ENCODE data around the gene SELPLG.
A peak's percentile ranks its signal among the peaks of the same experiment; 100 is the strongest.

Gene SELPLG

DNA sequence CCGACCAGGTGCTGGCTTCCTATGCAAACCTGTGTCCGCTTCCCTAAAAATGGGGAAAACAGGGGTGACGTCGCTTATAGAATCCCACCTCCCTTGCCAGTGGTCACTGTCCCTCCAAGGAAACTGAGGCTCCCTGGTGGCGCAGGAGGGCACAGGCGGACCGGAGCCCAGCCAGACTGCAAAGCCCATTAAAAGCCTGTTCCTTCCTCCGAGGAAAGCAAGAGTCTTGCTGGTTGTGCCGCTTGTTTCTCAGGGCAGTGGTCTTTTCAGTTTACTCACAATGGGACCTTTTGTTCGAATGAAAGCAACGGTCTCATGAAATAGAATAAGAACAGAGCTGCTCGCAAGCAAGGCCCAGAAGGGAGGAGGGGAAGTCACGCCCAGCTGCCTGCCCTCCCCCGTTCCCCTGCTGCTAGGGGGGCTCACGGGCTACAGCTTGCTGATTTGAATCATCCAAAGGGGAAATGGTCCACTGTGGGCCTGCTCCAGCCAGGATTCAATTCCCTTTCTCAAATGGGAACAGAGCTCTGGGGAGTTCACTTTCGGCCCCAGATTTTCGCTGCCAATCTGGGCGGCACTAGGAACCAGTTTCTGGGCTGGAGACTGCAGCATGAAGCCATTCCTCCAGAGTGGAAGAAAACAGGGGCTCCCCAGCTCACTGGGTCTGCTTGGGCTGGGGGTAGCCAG, 4.6 kb upstream of the SELPLG start:
- no peak overlapping the region for H4K91ac ChIP-seq (ENCODE audit: low read length)
- peaks cover 8% of the 10 kb centered on the region for H3K79me1 ChIP-seq (replicated peaks; ENCODE audit: low read length, poor library complexity, severe bottlenecking)
- peak overlapping the region; percentile 43 for H4K8ac ChIP-seq (ENCODE audit: low read length)
- H3K27ac ChIP-seq (ENCODE audit: low read length, poor library complexity, severe bottlenecking): peak overlapping the region; percentile 11
- peak overlapping the region; percentile 5 to 44 for H3K18ac ChIP-seq (ENCODE audit: low read depth in 1 of 2, low read length in 2 of 2)
- H3K4me2 ChIP-seq (ENCODE audit: low read length, poor library complexity, severe bottlenecking): no peak overlapping the region
- no peak overlapping the region for H2BK5ac ChIP-seq (ENCODE audit: low read depth, low read length, poor library complexity, severe bottlenecking)
- peak overlapping the region; percentile 27 for H2AK5ac ChIP-seq (ENCODE audit: low read length, severe bottlenecking)
- DNase-seq: no peak
- H3K9ac ChIP-seq (ENCODE audit: low read length): peak overlapping the region; percentile 64
- 57% methylated on average over 18 of the region's 18 CpGs for whole genome bisulfite sequencing
- no peaks in the 10 kb centered on the region for H3K9me3 ChIP-seq (ENCODE audit: control insufficient read depth, low read length)
- no peak overlapping the region for H3K4me3 ChIP-seq (ENCODE audit: insufficient read depth in 1 of 2, low read depth in 1 of 2, low read length in 2 of 2)
- peaks cover 3 to 25% of the 10 kb centered on the region in 2 experiments for H3K36me3 ChIP-seq (ENCODE audit: control insufficient read depth in 1 of 2, insufficient read depth in 2 of 2, low read depth in 1 of 2, low read length in 2 of 2)
- H2BK12ac ChIP-seq (ENCODE audit: low read length in 2 of 2): no peak overlapping the region
- no peak overlapping the region for H2BK120ac ChIP-seq (ENCODE audit: low read depth, low read length)
- peak overlapping the region in 1 of 2 experiments; percentile 13 for H3K14ac ChIP-seq (ENCODE audit: low read length in 2 of 2)
- peak overlapping the region in 1 of 2 experiments; percentile 3 for H3K4ac ChIP-seq (ENCODE audit: low read depth in 1 of 2, low read length in 2 of 2)
- H2AFZ ChIP-seq (ENCODE audit: low read depth, low read length): no peak overlapping the region
- H3K4me1 ChIP-seq (ENCODE audit: control insufficient read depth, insufficient read depth, low read depth, low read length): peaks cover 38% of the 10 kb centered on the region
- H2BK15ac ChIP-seq (ENCODE audit: low read depth, poor library complexity, severe bottlenecking): no peak overlapping the region
- H3K27me3 ChIP-seq (ENCODE audit: control insufficient read depth in 1 of 2, insufficient read depth in 1 of 2, low read length in 2 of 2): no peaks in the 10 kb centered on the region
- H3K23ac ChIP-seq (ENCODE audit: low read length in 2 of 2): no peak overlapping the region

DNA sequence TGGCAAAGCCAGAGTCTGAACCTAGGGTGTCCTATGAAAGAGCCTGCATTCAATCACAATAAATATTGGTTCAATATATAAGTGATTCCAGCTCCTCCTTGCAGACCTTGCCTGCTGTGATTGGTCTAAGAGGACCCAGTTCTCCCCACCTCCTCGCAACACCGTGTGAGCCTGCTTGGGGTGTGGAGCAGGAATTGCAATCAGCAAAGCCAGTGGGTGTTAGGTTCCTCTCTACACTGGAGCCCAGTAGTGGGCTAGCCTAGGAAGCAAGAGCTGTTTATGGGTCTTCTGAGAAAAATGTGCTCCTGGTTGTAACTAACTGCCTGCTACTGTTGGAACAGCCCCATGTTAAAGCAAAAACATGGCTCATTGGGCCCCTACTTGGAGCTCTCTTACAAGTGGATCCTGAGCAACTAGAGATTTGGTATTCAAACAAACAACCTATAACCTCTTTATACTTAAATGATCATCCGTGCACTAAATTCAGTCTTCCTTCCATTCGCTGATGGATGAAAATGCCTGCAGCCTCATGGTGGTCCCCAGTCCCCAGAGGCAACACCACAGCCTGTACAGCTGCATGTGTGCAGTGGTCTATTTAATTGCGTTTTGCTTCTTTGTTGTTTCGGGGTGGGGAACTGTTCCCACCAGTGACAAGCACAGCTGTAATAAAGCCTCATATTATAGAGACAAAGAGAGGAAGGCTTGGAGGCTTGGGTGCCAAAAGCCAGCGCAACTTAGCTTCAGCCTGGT, 3.7 kb upstream of the SELPLG start:
- Histone ChIP-seq H3K4me3 (ENCODE audit: insufficient read depth in 1 of 2, low read depth in 1 of 2, low read length in 2 of 2) (no peak overlapping the region), H2BK15ac (ENCODE audit: low read depth, poor library complexity, severe bottlenecking) (no peak overlapping the region), H3K27ac (ENCODE audit: low read length, poor library complexity, severe bottlenecking) (no peak overlapping the region), H2AK5ac (ENCODE audit: low read length, severe bottlenecking) (peak overlapping the region; percentile 68), H3K23ac (ENCODE audit: low read length in 2 of 2) (no peak overlapping the region), H3K9ac (ENCODE audit: low read length) (peak overlapping the region; percentile 64), H2BK12ac (ENCODE audit: low read length in 2 of 2) (no peak overlapping the region), H3K4ac (ENCODE audit: low read depth in 1 of 2, low read length in 2 of 2) (peak overlapping the region in 1 of 2 experiments; percentile 20), H3K79me1 (replicated peaks; ENCODE audit: low read length, poor library complexity, severe bottlenecking) (peaks cover 8% of the 10 kb centered on the region), H4K8ac (ENCODE audit: low read length) (no peak overlapping the region), H3K36me3 (ENCODE audit: control insufficient read depth in 1 of 2, insufficient read depth in 2 of 2, low read depth in 1 of 2, low read length in 2 of 2) (peaks cover 0 to 23% of the 10 kb centered on the region in 2 experiments), H3K4me2 (ENCODE audit: low read length, poor library complexity, severe bottlenecking) (no peak overlapping the region), H4K91ac (ENCODE audit: low read length) (no peak overlapping the region), H3K14ac (ENCODE audit: low read length in 2 of 2) (no peak overlapping the region), H3K4me1 (ENCODE audit: control insufficient read depth, insufficient read depth, low read depth, low read length) (peaks cover 42% of the 10 kb centered on the region), H2AFZ (ENCODE audit: low read depth, low read length) (no peak overlapping the region), H3K18ac (ENCODE audit: low read depth in 1 of 2, low read length in 2 of 2) (no peak overlapping the region), H3K27me3 (ENCODE audit: control insufficient read depth in 1 of 2, insufficient read depth in 1 of 2, low read length in 2 of 2) (no peaks in the 10 kb centered on the region), H3K9me3 (ENCODE audit: control insufficient read depth, low read length) (no peaks in the 10 kb centered on the region), H2BK5ac (ENCODE audit: low read depth, low read length, poor library complexity, severe bottlenecking) (no peak overlapping the region), H2BK120ac (ENCODE audit: low read depth, low read length) (no peak overlapping the region)
- no peak for DNase-seq
- WGBS: 89% methylated on average over 7 of the region's 7 CpGs

DNA sequence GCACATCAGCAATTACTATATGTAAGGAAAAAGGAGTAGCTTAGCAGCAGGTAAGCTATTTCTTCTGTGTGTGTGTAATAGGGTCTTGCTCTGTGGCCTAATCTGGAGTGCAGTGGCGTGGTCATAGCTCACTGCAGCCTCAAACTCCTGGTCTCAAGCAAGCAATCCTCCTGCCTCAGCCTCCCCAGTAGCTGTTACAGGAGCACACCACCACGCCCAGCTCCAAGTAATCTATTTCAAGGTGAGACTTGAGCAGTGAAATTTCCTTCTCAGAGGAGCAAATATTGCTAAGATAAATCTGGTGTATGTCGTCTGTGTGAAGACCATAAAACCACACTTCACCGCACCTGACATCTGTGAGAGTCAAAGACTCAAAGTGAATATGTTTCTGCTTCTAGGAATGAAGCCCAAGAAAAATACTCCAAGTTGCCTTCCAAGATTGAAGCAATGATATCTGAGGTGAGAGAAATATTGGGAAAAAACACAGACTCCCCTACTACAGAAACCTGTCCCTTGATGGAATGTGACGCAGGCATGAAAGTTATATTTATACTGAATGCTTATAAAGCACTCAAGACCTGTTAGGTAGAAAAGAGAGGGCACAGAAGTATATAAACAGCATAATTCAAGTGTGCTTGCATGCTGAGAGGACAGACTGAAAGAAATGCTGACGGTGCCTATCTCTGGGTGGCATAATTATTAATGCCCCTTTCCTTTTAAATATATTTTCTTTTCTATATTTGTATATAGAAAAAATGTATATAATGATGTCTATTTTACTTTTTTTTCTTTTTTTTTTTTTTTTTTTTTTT, 2.5 kb upstream of the SELPLG start:
- Histone ChIP-seq H3K79me1 (replicated peaks; ENCODE audit: low read length, poor library complexity, severe bottlenecking) (peaks cover 2% of the 10 kb centered on the region), H4K8ac (ENCODE audit: low read length) (no peak overlapping the region), H3K27me3 (ENCODE audit: control insufficient read depth in 1 of 2, insufficient read depth in 1 of 2, low read length in 2 of 2) (no peaks in the 10 kb centered on the region), H3K18ac (ENCODE audit: low read depth in 1 of 2, low read length in 2 of 2) (no peak overlapping the region), H3K23ac (ENCODE audit: low read length in 2 of 2) (no peak overlapping the region), H3K36me3 (ENCODE audit: control insufficient read depth in 1 of 2, insufficient read depth in 2 of 2, low read depth in 1 of 2, low read length in 2 of 2) (peaks cover 0 to 11% of the 10 kb centered on the region in 2 experiments), H3K4me2 (ENCODE audit: low read length, poor library complexity, severe bottlenecking) (no peak overlapping the region), H3K14ac (ENCODE audit: low read length in 2 of 2) (no peak overlapping the region), H2BK5ac (ENCODE audit: low read depth, low read length, poor library complexity, severe bottlenecking) (no peak overlapping the region), H3K4me1 (ENCODE audit: control insufficient read depth, insufficient read depth, low read depth, low read length) (peaks cover 44% of the 10 kb centered on the region), H3K4ac (ENCODE audit: low read depth in 1 of 2, low read length in 2 of 2) (no peak overlapping the region), H2AFZ (ENCODE audit: low read depth, low read length) (no peak overlapping the region), H3K4me3 (ENCODE audit: insufficient read depth in 1 of 2, low read depth in 1 of 2, low read length in 2 of 2) (no peak overlapping the region), H3K9me3 (ENCODE audit: control insufficient read depth, low read length) (no peaks in the 10 kb centered on the region), H2AK5ac (ENCODE audit: low read length, severe bottlenecking) (no peak overlapping the region), H2BK120ac (ENCODE audit: low read depth, low read length) (no peak overlapping the region), H3K9ac (ENCODE audit: low read length) (no peak overlapping the region), H4K91ac (ENCODE audit: low read length) (no peak overlapping the region), H3K27ac (ENCODE audit: low read length, poor library complexity, severe bottlenecking) (no peak overlapping the region), H2BK12ac (ENCODE audit: low read length in 2 of 2) (no peak overlapping the region), H2BK15ac (ENCODE audit: low read depth, poor library complexity, severe bottlenecking) (no peak overlapping the region)
- 80% methylated on average over 1 of the region's 6 CpGs for WGBS
- DNase-seq: no peak
